GM20431 (cell line): ENCODE results near the gene ZNF222.

Experiments used
- in situ Hi-C: fragments of 300-500 bp; cut with MseI, MboI; formaldehyde crosslinking; loops from one replicate; pipeline ENCODE4 v1.15.0; 2020; ENCODE audit warnings: low sequenced_read_pairs; ENCODE audit not compliant: unreplicated experiment

The ZNF222 gene

DNA sequence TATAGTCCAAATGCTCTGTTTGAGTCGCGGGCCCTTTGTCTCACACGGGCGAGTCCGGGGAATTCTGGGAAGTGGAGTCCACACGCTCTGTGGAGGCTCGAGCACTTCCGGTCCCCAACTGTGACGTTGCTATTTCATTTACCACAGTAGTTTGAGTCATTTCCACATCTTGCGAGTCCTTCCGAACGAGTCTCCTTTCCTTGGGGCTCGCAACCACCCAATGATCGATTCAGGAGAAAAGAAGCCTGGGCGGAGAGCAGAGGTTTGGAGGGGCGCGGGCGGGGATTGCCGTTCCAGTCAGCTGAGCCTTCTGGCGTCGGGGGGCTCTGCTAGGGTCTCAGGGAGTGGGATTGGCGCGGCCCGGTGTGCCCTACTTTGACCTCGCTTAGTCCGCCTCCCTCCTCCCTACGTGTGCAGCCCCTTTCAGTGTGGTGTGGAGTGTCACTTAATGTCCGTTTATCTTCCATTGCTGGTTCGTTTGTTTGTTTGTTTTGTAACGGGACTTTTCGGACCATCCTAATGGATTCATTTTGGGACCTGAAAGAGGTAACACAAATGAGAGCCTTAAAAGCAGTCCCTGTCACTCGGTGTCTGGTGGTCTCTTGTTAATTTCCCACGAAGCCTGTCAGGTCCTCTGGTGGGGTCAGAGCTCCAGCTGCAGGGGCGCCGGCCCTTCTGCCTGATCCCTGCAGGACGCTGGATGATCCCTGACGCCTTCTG is at the start of gene ZNF222:
Gene ZNF222 (plus strand): TSS at position 163 of the 720 bp plus-strand sequence. CDS start 58 bp downstream, at position 221.
- in situ Hi-C loops: no loop called here

DNA sequence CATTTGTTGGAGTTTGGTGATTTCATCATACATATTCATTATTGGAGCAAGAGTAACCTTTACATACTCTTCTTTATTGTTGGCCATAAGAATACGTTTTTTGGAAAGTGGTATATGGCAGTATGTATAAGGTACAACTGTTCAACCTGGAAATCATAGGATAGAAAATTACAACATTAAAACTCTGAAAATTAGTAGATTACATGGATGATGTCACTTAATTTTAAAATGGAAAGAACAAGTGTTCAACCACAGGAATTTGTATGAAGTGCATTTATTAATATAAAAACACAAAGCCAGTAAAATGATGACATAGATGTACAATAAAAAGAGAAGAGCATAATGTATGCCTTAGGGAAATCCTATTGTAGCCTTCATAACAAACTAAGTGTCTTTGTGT is 48.4 kb upstream of the ZNF222 start:
- in situ Hi-C loops: no loop called here

DNA sequence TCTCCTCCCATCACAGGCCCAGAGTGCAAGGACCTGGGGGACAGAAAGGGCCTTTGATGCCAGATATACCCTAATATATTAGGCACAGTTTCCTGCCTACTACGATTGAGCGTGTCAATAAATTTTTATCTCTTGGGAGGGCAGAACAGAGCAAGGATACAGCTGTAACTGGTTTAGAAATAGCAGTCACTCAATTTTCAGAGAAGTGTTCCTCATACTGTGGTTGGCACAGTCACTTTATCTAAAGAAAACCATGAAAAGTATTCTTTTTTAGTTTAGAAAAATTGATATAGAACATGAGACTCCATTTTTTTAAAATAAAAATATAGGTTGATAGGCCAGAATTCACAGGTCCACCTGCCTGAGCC is 41.7 kb upstream of the ZNF222 start:
- in situ Hi-C loops: no loop called here

DNA sequence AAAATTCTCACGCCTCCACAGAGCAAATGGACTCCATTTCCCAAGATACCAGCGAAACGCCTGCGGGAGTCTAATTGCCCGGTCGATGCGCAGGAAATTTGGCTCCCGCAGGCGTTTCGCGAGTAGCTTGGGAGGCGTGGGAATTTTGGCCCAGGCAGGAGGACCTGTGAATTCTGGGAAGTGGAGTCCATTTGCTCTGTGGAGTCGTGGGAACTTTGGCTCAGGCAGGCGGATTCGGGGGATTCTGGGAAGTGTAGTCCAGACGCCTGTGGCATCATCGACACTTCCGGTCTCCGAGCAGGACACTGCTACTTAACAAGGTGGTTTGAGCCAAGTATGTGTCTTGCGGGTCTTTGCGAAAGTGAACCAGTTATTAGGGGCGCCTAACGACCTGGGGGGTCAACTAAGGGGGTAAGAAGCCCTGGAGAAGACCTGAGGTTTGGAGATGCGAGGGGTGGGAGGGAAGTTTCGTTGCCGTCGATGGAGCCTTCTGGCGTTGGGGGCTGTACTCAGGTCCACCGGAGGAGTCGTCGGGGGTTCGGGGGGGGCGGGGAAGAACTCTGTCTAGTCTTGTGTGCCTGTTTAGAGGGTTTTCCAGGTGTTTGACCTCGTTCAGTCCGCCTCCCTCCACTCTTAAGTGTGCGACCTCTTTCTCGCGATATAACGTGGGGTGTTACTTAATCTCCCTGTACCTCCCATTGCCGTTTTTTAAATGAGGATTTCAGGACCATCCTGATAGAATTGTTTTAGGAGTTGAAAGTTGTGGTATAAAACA is 41.1 kb upstream of the ZNF222 start, which contains the start of gene ZNF155:
Gene ZNF155 (plus strand): TSS at position 277 of the 775 bp plus-strand sequence. CDS start 4,356 bp downstream, outside the sequence.
- in situ Hi-C loops: no loop called here

DNA sequence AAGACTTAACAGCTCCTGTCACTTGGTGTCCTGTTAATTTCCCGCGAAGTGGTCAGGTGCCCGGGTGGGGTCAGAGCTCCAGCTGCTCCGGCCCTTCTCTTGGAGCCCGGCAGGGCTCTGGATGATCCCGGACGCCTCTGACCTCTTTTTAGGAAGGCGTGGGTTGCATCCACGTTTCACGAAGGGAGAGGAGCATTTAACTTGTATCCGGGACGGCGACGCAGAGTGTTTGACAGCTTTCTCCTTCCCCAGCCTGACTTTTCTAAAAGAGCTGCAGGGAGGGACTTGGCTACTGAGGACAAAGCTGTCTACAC is 40.5 kb upstream of the ZNF222 start:
- in situ Hi-C loops: no loop called here

DNA sequence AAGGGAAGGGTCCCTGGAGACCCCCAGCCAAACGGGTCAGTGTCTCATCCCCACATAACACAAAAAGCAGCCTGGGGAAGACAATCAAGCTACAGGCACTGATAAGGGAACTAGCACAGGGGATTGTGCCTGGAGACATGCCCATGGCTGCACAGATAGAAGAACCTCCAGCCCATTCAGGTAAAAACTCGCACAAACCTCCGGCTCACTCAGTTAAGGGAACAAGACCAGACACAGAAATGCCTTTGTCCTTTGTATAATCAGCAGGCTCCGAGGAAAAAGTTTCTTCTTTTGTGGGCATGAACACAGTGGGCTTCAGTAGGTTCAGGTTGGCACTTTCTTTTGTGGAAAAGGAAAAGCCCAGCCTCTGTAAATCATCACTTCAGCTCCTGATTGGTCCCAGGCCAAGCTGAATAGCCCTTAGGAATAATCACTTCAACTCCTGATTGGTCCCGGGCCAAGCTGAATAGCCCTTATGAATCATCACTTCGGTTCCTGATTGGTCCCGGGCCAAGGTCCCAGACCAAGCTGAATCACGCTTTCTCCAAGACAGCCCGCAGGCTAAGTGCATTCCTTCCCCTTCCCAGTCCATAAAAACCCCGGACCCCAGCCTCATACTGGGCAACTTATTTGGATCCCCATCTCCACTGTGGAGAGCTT is 27.4 kb upstream of the ZNF222 start:
- in situ Hi-C loops: no loop called here

DNA sequence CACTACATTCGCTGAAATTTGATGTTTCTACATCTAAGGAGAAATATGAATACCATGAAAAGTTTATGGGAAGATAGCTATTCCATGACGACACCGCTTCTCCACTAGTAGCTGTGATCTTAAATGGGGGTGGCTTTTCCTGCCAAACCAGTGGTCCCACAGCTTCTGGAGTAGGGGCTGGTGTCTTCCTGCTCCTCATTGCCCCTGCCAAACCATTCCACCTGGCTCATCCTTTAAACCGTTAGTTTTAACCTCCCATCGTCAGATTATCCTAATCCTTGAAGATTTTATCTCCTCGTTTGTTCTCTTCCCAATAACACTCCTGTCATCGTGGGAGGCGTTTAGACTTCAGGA is 23.0 kb upstream of the ZNF222 start:
- in situ Hi-C loops: no loop called here

DNA sequence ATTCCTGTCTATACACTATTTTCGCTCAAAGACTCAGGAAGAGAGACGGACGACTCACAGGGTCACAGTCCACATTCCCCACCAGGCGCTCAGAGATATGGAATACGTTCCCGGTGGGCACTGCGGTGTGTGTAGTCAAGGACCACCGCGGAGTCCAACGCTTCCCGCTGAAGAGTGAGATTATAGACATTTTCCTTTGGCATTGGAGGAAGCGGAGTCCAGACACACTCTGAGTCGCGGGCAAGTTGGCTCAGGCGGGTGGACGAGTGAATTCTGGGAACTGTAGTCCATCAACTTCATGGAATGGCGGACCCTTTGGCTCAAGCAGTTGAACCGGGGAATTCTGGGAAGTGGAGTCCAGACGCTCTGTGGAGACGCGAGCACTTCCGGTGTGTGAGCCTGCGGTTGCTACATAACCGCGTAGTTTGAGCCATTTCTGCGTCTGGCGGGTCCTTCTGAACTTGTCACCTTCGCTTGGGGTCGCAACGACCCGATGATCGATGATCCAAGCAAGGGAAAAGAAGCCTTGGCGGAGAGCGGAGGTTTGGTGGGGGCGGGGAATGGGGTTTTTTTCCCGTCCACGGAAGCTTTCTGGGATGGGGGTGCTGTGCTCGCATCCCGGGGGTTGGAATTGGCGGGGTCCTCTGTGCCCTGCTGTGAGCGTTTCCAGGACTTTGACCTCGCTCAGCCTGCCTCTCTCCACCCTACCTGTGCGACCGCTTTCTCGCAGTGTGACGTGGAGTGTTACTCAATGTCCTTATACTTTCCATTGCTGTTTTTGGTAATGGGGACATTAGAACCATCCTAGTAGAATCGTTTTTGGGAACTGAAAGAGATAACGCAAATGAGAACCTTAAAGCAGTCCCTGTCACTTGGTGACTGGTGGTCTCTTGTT is 22.4 kb upstream of the ZNF222 start, which contains the start of gene ZNF230:
Gene ZNF230 (plus strand): TSS at position 392 of the 895 bp plus-strand sequence. CDS start 4,122 bp downstream, outside the sequence.
- in situ Hi-C loops: no loop called here

DNA sequence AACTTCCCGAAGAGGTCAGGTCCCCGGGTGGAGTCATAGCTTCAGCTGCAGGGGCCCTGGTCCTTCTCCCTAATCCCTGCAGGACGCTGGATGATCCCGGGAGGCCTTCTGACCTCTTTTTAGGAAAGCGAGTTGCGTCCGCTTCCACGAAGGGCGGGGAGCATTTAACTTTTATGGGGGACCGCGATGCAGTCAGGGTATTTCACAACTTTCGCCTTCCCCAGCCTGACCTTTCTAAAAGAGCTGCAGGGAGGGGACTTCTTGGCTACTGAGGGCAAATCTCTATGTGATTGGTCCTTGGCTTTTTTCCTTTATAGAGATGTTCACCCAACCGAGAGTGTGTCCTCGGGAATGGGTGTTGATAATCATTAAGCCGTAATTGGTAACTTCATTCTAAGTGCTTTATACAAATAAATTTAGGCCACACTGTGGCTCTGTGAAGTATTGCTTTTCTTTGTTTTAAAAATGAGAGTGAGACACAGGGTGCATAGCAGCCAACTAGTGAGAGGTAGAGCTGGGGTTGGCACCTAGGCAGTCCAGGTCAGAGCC is 21.6 kb upstream of the ZNF222 start:
- in situ Hi-C loops: no loop called here

DNA sequence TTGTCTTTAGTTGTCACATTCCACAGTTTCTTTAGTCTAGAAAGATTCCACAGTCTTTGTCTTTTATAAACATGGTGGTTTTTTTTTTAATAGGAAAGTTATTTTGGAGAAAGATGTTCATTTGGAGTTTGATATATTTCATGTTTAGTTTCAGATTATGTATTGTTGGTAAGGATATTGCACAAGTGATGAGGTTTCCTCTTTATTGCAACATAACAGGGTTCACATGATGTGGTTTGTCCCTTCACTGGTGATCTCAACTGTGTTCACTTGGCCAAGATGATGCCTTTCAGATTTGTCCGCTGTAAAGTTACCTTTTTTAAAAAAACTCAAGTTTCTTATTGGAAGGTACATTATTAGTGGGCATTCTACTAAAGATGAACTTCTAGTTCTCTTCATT is 19.2 kb upstream of the ZNF222 start:
- in situ Hi-C loops: no loop called here

DNA sequence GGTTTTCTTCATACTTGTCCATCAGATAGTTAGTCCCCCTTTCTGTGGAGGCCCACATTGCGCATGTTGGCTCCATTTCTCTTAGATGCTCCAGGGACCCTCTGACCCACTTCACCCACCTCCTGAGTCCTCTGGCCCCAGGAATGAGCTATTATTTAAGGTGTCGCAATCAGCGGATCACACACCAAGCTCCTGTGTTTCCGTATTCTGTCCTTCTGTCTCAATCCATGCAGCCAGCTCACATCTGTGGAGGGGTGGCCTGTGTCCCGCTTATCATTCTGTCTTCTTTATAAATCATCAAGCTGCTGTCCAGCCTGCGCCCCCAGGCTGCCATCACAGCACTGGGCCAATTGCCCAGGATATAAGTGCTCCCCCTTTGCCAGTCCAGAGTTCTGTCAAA is 17.7 kb upstream of the ZNF222 start:
- in situ Hi-C loops: no loop called here

DNA sequence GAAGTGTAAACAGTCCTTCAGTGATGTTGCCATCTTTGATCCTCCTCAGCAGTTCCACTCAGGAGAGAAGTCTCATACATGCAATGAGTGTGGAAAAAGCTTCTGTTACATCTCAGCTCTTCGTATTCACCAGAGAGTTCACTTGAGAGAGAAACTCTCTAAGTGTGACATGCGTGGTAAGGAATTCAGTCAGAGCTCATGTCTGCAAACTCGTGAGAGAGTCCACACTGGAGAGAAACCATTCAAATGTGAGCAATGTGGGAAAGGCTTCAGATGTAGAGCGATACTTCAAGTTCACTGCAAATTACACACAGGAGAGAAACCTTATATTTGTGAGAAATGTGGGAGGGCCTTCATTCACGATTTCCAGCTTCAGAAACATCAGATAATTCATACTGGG is 14.7 kb upstream of the ZNF222 start:
- in situ Hi-C loops: no loop called here

DNA sequence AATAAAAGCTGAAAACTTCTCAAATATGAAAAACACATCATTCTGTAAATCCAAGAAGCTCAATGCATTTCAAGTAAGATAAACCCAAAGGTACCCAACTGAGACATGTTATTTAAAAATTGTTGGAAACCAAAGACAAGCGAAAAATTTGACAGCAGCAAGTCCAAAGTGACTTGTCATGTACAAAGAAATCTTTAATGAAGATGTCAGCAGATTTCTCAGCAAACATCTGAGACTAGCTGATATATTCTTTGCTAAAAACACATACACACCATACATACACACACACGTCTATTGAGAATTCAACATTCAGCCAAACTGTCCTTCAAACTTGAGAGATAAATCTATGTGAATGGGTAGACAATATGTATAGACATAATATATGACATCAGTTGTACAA is 5.7 kb upstream of the ZNF222 start:
- in situ Hi-C loops: no loop called here

DNA sequence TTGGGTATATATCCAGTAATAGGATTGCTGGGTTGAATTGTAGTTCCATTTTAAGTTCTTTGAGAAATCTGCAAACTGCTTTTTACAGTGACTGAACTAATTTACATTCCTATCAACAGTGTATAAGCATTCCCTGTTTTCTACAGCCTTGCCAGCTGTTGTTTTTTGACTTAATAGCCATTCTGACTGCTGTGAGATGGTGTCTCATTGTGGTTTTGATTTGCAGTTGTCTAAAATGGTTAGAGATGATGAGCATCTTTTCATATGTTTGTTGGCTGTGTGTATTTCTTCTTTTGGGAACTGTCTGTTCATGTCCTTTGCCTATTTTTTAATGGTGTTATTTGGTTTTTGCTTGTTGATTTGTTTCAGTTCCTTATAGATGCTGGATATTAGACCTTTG is 4.0 kb upstream of the ZNF222 start:
- in situ Hi-C loops: no loop called here

DNA sequence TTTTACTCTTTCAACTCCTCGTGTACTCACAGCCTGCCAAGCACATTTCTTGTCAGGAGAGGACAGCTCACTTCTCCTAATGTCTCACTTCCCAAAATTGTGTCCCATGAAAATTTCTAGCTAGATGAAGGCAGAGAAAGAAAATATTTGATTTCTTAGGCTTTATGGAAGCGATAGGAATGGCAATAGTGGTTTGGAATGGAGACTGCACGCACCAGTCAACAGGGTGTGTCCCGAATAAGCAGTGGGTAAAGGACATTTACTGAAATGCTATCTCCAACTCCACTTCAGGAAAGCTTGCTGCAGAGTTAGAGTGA is 321 bp upstream of the ZNF222 start:
- in situ Hi-C loops: no loop called here

DNA sequence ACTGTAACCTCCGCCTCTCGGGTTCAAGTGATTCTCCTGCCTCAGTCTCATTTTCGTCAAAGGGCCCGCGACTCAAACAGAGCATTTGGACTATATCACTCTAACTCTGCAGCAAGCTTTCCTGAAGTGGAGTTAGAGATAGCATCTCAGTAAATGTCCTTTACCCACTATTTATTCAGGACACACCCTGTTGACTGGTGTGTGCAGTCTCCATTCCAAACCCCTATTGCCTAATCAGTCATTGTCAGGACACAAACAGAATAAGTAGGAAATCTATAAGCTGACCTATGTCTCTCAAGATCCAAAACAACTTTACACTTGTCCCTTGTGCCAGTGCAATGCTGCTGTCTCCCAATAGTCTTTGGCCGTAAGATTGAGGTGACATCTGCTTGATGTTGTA is 1.4 kb downstream of the ZNF222 start:
- in situ Hi-C loops: no loop called here

DNA sequence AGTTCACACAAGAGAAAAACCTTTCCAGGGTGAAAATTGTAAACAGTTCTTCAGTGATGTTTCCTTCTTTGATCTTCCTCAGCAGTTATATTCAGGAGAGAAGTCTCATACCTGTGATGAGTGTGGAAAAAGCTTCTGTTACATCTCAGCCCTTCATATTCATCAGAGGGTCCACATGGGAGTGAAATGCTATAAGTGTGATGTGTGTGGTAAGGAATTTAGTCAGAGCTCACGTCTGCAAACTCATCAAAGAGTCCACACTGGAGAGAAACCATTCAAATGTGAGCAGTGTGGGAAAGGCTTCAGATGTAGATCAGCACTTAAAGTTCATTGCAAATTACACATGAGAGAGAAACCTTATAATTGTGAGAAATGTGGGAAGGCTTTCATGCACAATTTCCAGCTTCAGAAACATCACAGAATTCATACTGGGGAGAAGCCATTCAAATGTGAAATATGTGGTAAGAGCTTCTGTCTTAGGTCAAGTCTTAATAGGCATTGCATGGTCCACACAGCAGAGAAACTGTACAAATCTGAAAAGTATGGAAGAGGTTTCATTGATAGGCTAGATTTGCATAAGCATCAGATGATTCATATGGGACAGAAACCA is 6.9 kb downstream of the ZNF222 start:
- in situ Hi-C loops: no loop called here

DNA sequence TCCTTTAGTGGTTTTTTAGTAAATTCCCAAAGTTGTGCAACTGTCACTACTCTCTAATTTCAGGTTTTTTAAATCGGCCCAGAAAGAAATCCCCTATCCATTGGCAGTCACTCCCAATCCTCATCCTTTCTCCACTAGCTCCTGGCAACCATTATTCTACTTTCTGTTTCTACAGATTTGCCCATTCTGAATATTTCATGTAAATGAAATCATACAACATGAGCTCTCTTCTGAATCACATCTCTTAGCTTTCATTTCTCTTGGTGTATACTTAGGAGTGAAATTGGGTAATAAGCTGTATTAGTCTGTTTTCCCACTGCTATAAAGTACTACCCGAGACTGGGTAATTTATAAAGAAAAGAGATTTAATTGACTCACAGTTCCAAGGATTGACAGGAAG is 17.0 kb downstream of the ZNF222 start:
- in situ Hi-C loops: no loop called here

DNA sequence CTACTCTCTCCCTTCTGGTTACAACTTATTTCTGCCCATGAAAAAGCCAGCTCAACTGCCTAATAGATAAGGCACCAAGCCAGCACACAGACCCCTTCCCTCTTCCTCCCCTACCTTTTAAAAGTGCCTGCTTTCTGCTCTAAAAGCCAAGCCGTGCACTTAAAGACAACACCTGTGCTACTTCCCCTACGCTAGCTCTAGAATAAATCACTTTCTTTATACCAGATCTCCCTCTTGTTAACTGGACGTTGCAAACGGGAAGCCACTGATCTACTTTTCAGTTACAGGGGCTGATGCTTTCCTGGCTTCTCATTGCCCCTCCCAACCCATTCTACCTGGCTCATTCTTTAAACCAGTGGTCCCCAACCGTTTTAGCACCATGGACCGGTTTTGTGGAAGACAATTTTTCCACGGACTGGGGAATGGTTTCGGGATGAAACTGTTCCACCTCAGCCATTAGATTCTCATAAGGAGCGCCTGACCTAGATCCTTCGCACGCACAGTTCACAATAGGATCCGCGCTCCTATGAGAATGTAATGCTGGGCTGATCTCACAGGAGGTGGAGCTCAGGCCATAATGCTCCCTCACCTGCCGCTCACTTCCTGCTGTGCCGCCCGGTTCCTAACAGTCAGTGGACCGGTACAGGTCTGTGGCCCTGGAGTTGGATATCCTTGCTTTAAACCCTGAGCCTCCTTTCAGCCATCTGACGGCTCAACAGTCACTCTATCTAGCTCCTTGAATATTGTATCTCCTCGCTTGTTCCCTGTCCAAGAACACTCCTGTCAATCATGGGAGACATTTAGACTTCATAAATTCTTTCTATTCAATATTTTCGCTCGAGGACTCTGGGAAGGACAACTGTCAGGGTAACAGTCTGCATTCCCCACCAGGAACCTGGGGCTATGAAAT is 25.8 kb downstream of the ZNF222 start:
- in situ Hi-C loops: no loop called here
